ENCODE measurements around the gene NAV1.

Gene NAV1

DNA sequence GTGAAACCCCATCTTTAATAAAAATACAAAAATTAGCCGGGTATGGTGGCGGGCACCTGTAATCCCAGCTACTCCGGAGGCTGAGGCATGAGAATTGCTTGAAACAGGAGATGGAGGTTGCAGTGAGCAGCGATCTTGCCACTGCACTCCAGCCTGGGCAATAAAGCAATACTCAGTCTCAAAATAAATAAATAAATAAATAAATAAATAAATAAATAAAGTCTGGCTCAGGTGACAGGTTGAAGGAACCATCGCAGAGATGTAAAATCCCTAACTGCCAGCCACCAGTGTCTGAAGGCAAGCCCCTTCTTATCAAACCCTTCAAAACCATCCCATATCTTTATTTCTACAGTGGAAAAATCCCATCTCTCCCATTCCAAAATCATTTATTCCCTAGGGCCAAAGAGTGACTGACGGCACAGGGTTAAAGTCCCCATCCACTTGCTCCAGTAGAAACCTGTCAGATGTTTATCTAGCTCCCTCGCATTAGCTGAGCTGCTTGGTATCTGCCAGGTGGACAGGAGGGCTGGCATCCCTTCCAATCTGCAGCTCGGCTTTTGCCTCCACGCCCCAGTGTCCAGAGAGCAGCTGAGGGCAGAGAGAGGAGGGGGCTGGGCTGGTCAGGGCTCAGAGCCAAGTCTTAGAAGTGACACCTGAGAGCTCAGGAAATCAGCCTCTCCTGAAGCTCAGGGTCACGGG is 37.0 kb upstream of the NAV1 start:
- TF ChIP-seq PAX5 (IDR thresholded peaks at IDR 0.05; ENCODE audit: insufficient read depth, low read length, severe bottlenecking) = no peak
- no peak for TF ChIP-seq POLR2A (IDR thresholded peaks at IDR 0.05; ENCODE audit: low read depth, low read length)
- FAIRE-seq = no peak
- no peak for DNase-seq (ENCODE audit: insufficient read length, low spot score)

GRCh38 chr1:201502511-201502857 is 36.4 kb upstream of the NAV1 start:
- DNase-seq (ENCODE audit: insufficient read length, low spot score) (no peak), FAIRE-seq (no peak)
- TF ChIP-seq POLR2A (IDR thresholded peaks at IDR 0.05; ENCODE audit: low read depth, low read length) (no peak), PAX5 (IDR thresholded peaks at IDR 0.05; ENCODE audit: insufficient read depth, low read length, severe bottlenecking) (no peak), POU2F2 (IDR thresholded peaks at IDR 0.05; ENCODE audit: low read depth, low read length) (no peak), SPI1 (IDR thresholded peaks at IDR 0.05; ENCODE audit: low read depth, low read length) (no peak)

GRCh38 chr1:201503397-201504176 is 35.3 kb upstream of the NAV1 start:
- DNase-seq (ENCODE audit: insufficient read length, low spot score) (no peak), FAIRE-seq (no peak)
- TF ChIP-seq PAX5 (IDR thresholded peaks at IDR 0.05; ENCODE audit: insufficient read depth, low read length, severe bottlenecking) = no peak
- no peak for TF ChIP-seq SPI1 (IDR thresholded peaks at IDR 0.05; ENCODE audit: low read depth, low read length)
- no peak for TF ChIP-seq POU2F2 (IDR thresholded peaks at IDR 0.05; ENCODE audit: low read depth, low read length)
- TF ChIP-seq POLR2A (IDR thresholded peaks at IDR 0.05; ENCODE audit: low read depth, low read length) = no peak
- no peak for TF ChIP-seq POLR2AphosphoS5 (IDR thresholded peaks at IDR 0.05; ENCODE audit: low read depth, low read length)
- no peak for TF ChIP-seq TAF1 (IDR thresholded peaks at IDR 0.05; ENCODE audit: low read depth, low read length)

GRCh38 chr1:201504179-201504631 is 34.7 kb upstream of the NAV1 start:
- FAIRE-seq = no peak

DNA sequence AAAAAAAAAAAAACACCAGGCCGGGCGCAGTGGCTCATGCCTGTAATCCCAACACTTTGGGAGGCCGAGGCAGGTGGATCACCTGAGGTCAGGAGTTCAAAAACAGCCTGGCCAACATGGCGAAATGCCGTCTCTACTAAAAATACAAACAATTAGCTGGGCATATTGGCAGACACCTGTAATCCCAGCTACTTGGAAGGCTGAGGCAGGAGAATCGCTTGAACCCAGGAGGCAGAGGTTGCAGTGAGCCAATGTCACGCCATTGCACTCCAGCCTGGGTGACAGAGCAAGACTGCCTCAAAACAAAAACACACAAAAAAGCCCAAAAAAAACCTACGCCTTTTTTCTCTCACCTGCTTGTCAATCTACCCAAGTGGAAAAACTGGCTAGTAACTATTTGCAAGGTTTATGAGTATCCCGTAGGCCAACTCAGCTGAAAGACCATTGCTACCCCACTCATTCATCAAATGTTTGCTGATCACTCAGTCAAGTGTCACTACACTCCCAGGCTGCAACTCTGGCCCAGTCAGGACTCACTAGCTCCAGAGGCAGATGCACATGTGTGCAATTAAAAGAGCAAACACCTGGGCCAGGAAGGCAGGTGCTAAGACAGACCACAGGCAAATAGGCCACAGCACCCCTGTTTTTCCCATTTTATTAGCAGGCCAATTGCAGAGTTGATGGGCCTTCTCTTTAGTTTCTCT is 34.0 kb upstream of the NAV1 start:
- DNase-seq (ENCODE audit: insufficient read length, low spot score) (no peak), FAIRE-seq (no peak)
- TF ChIP-seq PAX5 (IDR thresholded peaks at IDR 0.05; ENCODE audit: insufficient read depth, low read length, severe bottlenecking) = no peak
- no peak for TF ChIP-seq POLR2AphosphoS5 (IDR thresholded peaks at IDR 0.05; ENCODE audit: low read depth, low read length)
- no peak for TF ChIP-seq TAF1 (IDR thresholded peaks at IDR 0.05; ENCODE audit: low read depth, low read length)
- TF ChIP-seq SPI1 (IDR thresholded peaks at IDR 0.05; ENCODE audit: low read depth, low read length) = no peak
- no peak for TF ChIP-seq POU2F2 (IDR thresholded peaks at IDR 0.05; ENCODE audit: low read depth, low read length)
- no peak for TF ChIP-seq POLR2A (IDR thresholded peaks at IDR 0.05; ENCODE audit: low read depth, low read length)

More at GRCh38 chr1:201504179-201504631, 34.7 kb upstream of the NAV1 start:
- TF ChIP-seq POLR2AphosphoS5 (IDR thresholded peaks at IDR 0.05; ENCODE audit: low read depth, low read length) (no peak), POLR2A (IDR thresholded peaks at IDR 0.05; ENCODE audit: low read depth, low read length) (no peak), POU2F2 (IDR thresholded peaks at IDR 0.05; ENCODE audit: low read depth, low read length) (no peak), TAF1 (IDR thresholded peaks at IDR 0.05; ENCODE audit: low read depth, low read length) (no peak), PAX5 (IDR thresholded peaks at IDR 0.05; ENCODE audit: insufficient read depth, low read length, severe bottlenecking) (no peak), SPI1 (IDR thresholded peaks at IDR 0.05; ENCODE audit: low read depth, low read length) (no peak)
- DNase-seq (ENCODE audit: insufficient read length, low spot score) = no peak

DNA sequence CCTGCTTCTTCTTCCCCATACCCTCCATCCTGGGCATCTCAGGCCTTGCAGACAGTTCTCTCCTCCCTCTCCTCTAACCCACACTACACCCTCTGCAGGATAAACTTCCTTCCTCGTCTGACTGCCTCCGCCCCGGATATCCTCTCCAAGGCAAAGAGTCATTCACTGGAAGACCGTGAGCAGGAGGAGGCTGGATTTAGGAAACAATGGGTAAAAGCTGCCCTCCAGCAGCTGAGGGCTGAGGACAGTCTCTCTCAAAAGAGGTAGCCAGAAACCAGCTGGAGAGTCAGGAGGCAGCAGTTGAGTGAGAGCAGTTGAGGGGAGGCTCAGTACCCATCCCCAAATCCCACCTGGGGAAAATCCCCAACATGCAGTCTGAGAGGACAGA is 33.4 kb upstream of the NAV1 start:
- DNase-seq (ENCODE audit: insufficient read length, low spot score) (no peak), FAIRE-seq (no peak)
- TF ChIP-seq POU2F2 (IDR thresholded peaks at IDR 0.05; ENCODE audit: low read depth, low read length) = no peak
- no peak for TF ChIP-seq POLR2AphosphoS5 (IDR thresholded peaks at IDR 0.05; ENCODE audit: low read depth, low read length)
- TF ChIP-seq SPI1 (IDR thresholded peaks at IDR 0.05; ENCODE audit: low read depth, low read length) = no peak
- no peak for TF ChIP-seq TAF1 (IDR thresholded peaks at IDR 0.05; ENCODE audit: low read depth, low read length)
- TF ChIP-seq PAX5 (IDR thresholded peaks at IDR 0.05; ENCODE audit: insufficient read depth, low read length, severe bottlenecking) = no peak
- TF ChIP-seq POLR2A (IDR thresholded peaks at IDR 0.05; ENCODE audit: low read depth, low read length) = no peak

DNA sequence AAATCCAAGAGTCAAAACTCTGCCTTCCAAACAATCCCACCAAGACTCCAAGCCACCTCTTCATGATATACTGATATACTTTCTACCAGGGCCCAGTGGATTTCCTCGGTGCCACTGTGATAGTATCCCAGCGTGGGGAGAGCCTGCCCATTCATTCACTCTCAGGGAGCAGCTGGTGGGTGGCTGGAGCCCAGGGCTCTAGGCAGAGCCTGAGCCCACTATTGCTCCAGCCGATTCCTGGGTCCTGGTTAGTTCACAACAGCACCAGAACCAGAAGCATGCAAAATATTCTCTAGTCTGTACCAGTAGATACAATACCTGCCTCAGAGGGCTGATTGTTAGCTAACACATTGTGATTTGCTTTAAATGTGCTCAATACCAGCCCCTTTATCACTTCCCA is 32.8 kb upstream of the NAV1 start:
- DNase-seq (ENCODE audit: insufficient read length, low spot score) (no peak), FAIRE-seq (peak; percentile 5)
- no peak for TF ChIP-seq POU2F2 (IDR thresholded peaks at IDR 0.05; ENCODE audit: low read depth, low read length)
- no peak for TF ChIP-seq POLR2A (IDR thresholded peaks at IDR 0.05; ENCODE audit: low read depth, low read length)
- TF ChIP-seq TAF1 (IDR thresholded peaks at IDR 0.05; ENCODE audit: low read depth, low read length) = no peak
- TF ChIP-seq PAX5 (IDR thresholded peaks at IDR 0.05; ENCODE audit: insufficient read depth, low read length, severe bottlenecking) = no peak
- TF ChIP-seq POLR2AphosphoS5 (IDR thresholded peaks at IDR 0.05; ENCODE audit: low read depth, low read length) = no peak
- TF ChIP-seq SPI1 (IDR thresholded peaks at IDR 0.05; ENCODE audit: low read depth, low read length) = no peak

GRCh38 chr1:201506557-201507359 is 32.2 kb upstream of the NAV1 start, which contains the start of gene CSRP1:
Gene CSRP1 (minus strand): TSS chr1:201507123. CDS start chr1:201496303, 10,820 bp downstream.
- TF ChIP-seq PAX5 (IDR thresholded peaks at IDR 0.05; ENCODE audit: insufficient read depth, low read length, severe bottlenecking) (peak; percentile 47), POLR2AphosphoS5 (IDR thresholded peaks at IDR 0.05; ENCODE audit: low read depth, low read length) (peak; percentile 33; the same call in 1 of the 2 replicates), POLR2A (IDR thresholded peaks at IDR 0.05; ENCODE audit: low read depth, low read length) (peak; percentile 52), POU2F2 (IDR thresholded peaks at IDR 0.05; ENCODE audit: low read depth, low read length) (no peak)

DNA sequence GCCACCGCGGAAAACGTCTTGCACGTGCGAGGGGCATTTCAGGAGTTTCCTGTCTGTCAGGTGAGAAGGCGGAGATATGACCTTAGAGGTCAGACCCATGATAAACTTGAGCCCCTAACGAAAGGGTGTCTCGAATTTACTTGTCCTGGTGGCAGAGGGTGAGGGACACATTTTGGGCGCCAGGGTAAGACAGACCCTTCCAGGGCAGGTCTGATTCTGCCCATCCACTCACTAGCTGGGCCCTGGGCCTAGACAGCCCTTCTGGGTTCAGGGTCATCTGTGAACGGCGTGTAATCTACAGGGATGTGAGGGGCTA is 31.6 kb upstream of the NAV1 start:
- FAIRE-seq (no peak), DNase-seq (ENCODE audit: insufficient read length, low spot score) (no peak)
- no peak for TF ChIP-seq POLR2AphosphoS5 (IDR thresholded peaks at IDR 0.05; ENCODE audit: low read depth, low read length)
- no peak for TF ChIP-seq SPI1 (IDR thresholded peaks at IDR 0.05; ENCODE audit: low read depth, low read length)
- no peak for TF ChIP-seq TAF1 (IDR thresholded peaks at IDR 0.05; ENCODE audit: low read depth, low read length)
- TF ChIP-seq POU2F2 (IDR thresholded peaks at IDR 0.05; ENCODE audit: low read depth, low read length) = no peak

More at GRCh38 chr1:201506557-201507359, 32.2 kb upstream of the NAV1 start, which contains the start of gene CSRP1:
- peak; percentile 92 for FAIRE-seq
- peak; percentile 93 for DNase-seq (ENCODE audit: insufficient read length, low spot score)

Measured in GM12891 (cell line).